ENCODE measurements around the gene TBC1D5. TPM values are rescaled to one million over a fixed set of nuclear protein-coding genes. Genes with fewer than 3 reads are reported as not detected.

The TBC1D5 gene
- total and polyA plus RNA-seq, 2 of the 4 experiments (the other 2 are of a cell fraction) = 16.4 to 57.0 TPM

GRCh38 chr3:17387108-17387507 is 355.3 kb downstream of the TBC1D5 start:
- no peak overlapping the region for H2BK120ac ChIP-seq (ENCODE audit: low read depth, low read length)
- no TSS peak for BruUV-seq (replicated peaks)

More at GRCh38 chr3:17387108-17387507, 355.3 kb downstream of the TBC1D5 start:
- H3K27me3 ChIP-seq (ENCODE audit: control insufficient read depth, insufficient read depth, low read length) = no peaks in the 10 kb centered on the region
- 0 out of 2 replicates have a peak, but pooled peaks cover 3% of the 10 kb centered on the region for H3K36me3 ChIP-seq (ENCODE audit: control insufficient read depth, insufficient read depth, low read length)
- H3K4me2 ChIP-seq (ENCODE audit: low read depth, low read length) = no peak overlapping the region
- H3K9me3 ChIP-seq (ENCODE audit: control insufficient read depth, insufficient read depth, low read length) = no peaks in the 10 kb centered on the region
- H3K23ac ChIP-seq (ENCODE audit: low read depth, low read length) = no peak overlapping the region
- H4K8ac ChIP-seq (ENCODE audit: low read depth in 2 of 2, low read length in 2 of 2) = no peak overlapping the region
- dilution Hi-C loops (cut with HindIII; ENCODE audit: low sequenced_read_pairs, unreplicated experiment) = no loop called here
- POLR2A ChIA-PET (ENCODE audit: unreplicated experiment) = no interaction called here
- H4K5ac ChIP-seq (ENCODE audit: low read depth, low read length) = no peak overlapping the region
- no peak overlapping the region for H3K56ac ChIP-seq (ENCODE audit: extremely low read depth, insufficient read depth, low read length)
- H3K4me1 ChIP-seq (ENCODE audit: control insufficient read depth, insufficient read depth, low read length) = no peaks in the 10 kb centered on the region
- CTCF ChIA-PET = no interaction called here
- no peak overlapping the region for H3K4me3 ChIP-seq (ENCODE audit: insufficient read depth, low read depth, low read length)
- H3K18ac ChIP-seq (ENCODE audit: low read depth, low read length) = no peak overlapping the region
- no CpG with 5 or more reads among the region's 1 CpG for WGBS, 2 experiments (ENCODE audit: extremely low coverage in 2 of 2, insufficient read length in 1 of 2)
- H2BK5ac ChIP-seq (ENCODE audit: low read depth, low read length, poor library complexity, severe bottlenecking) = no peak overlapping the region
- no peak overlapping the region for H3K14ac ChIP-seq (replicated peaks; ENCODE audit: low read depth, low read length)
- H3K4ac ChIP-seq (ENCODE audit: low read depth, low read length) = no peak overlapping the region
- no peaks in the 10 kb centered on the region for H4K20me1 ChIP-seq (ENCODE audit: insufficient read depth, low read length)
- ATAC-seq (ENCODE audit: low read depth) (no peak), DNase-seq (no peak)
- in situ Hi-C loops (cut with MboI; ENCODE audit: low sequenced_read_pairs) = no loop called here
- H2BK15ac ChIP-seq (ENCODE audit: low read depth, low read length) = no peak overlapping the region
- no peak overlapping the region for H3K9ac ChIP-seq (ENCODE audit: low read depth, low read length)
- no peak overlapping the region for H2AFZ ChIP-seq (replicated peaks; ENCODE audit: low read length, poor library complexity)
- no peak overlapping the region for H2BK20ac ChIP-seq (ENCODE audit: low read depth, low read length)
- no peak overlapping the region for H2AK5ac ChIP-seq (ENCODE audit: low read depth, low read length)
- no peak for TF ChIP-seq NFE2L2 (IDR thresholded peaks at IDR 0.05; ENCODE audit: low read depth, low read length)
- TF ChIP-seq CEBPB (IDR thresholded peaks at IDR 0.05; ENCODE audit: low read depth, low read length) = no peak
- TF ChIP-seq, protein P1, sequence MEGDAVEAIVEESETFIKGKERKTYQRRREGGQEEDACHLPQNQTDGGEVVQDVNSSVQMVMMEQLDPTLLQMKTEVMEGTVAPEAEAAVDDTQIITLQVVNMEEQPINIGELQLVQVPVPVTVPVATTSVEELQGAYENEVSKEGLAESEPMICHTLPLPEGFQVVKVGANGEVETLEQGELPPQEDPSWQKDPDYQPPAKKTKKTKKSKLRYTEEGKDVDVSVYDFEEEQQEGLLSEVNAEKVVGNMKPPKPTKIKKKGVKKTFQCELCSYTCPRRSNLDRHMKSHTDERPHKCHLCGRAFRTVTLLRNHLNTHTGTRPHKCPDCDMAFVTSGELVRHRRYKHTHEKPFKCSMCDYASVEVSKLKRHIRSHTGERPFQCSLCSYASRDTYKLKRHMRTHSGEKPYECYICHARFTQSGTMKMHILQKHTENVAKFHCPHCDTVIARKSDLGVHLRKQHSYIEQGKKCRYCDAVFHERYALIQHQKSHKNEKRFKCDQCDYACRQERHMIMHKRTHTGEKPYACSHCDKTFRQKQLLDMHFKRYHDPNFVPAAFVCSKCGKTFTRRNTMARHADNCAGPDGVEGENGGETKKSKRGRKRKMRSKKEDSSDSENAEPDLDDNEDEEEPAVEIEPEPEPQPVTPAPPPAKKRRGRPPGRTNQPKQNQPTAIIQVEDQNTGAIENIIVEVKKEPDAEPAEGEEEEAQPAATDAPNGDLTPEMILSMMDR (conservative IDR thresholded peaks at IDR 0.05; ENCODE audit: low read depth, low read length) = no peak
- no peak for TF ChIP-seq RCOR1 (IDR thresholded peaks at IDR 0.05; ENCODE audit: insufficient replicate concordance, low read length)
- intact Hi-C loops (cut with micrococcal nuclease) = no loop called here
- no peaks in the 10 kb centered on the region for H3K9me1 ChIP-seq (ENCODE audit: insufficient read depth, low read length)
- no peak overlapping the region for H3K27ac ChIP-seq (ENCODE audit: insufficient read depth, low read length)
- H2AK9ac ChIP-seq (replicated peaks; ENCODE audit: low read depth, low read length, poor library complexity) = no peak overlapping the region
- H3K79me1 ChIP-seq (ENCODE audit: low read depth in 1 of 2, low read length in 2 of 2) = no peaks in the 10 kb centered on the region
- H4K91ac ChIP-seq (ENCODE audit: insufficient read depth, low read depth, low read length) = no peak overlapping the region

Measured in IMR-90 (cell line).